ENCODE measurements around the gene GRK6.
A peak's percentile ranks its signal among the peaks of the same experiment; 100 is the strongest.
"Not testable (repeated sequence)": the region's sequence is repeated elsewhere in the genome, so short reads cannot be mapped to it uniquely, and the experiment has no call there.

The GRK6 gene

DNA sequence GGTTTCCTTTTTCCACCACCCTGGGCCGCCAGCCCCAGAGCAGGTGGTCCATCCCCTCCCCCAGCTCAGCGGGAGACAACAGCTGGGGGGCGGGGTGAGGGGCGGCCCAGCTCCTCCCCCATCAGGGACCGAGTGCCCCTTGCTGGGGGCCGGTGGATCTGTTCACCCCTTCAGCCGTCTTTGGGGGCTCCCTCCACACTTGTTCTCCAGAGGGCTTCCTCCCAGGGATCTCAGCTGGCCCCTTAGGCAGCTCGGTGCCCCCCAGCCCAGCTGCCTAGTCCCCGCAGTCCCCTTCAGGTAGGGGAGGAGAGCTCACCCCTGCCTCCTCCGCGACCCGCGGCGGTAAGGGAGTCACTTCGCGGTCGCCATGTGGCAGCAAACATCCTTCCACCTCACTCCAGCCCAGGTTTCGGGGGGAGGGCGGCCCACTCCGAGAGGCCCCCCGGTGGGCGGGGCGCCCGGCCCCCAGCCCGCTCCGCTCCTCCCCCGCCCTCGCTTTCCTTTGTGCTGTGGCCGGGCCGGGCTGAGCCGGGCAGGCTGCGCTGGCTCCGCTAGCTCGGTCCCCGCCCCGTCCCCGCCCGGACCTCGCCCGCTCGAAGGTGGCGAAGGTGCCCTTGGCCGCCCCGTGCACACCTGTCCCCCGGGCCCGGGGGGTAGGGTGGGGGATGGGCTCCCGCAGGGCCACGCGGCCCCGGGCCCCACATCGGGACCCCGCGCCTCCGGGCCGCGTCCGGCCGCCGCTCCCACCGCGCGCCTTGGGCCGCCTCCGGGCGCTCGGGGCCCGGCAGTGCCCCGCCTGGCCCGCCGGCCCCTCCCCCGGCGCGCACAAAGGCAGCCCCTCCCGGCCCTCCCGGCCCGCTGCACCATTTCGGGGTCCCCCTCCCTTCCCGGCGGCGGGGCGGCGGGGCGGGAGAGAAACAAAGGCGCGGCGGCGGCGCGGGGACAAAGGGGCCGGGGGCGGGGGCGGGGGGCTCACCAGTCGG is 46.3 kb downstream of the GRK6 start:
- DNase-seq: no peak

DNA sequence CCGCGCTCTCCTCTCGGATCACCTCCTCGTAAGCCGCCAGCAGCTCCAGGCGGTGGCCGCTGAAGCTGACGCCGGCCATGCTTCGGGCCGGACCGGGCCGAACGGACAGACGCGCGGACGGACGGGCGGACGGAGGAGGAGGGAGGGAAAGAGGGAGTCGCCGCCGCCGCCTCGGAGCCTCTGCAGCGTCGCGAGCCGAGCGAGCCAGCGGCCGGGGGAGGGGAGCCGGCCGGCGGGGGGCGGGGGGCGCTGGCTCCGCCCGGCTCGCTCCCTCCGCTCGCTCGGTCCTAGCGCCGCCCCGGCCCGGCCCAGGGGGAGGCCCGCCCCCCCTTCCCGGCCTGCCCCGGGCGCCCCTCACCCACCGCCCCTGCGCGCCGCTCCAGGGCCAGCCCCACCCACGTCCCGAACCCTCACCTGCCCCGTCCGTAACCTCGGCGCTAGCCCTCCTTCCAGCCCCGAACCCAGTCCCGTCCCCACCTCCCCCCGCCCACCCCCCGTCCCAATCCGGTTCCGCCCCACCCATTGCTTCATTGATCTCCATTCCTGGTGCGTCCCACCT is 47.0 kb downstream of the GRK6 start, which contains the start of gene DBN1:
Gene DBN1, minus strand, starts transcription at position 192 of the 559 bp plus-strand sequence. Its CDS starts 113 bp downstream, at position 79.
- DNase-seq: no peak

DNA sequence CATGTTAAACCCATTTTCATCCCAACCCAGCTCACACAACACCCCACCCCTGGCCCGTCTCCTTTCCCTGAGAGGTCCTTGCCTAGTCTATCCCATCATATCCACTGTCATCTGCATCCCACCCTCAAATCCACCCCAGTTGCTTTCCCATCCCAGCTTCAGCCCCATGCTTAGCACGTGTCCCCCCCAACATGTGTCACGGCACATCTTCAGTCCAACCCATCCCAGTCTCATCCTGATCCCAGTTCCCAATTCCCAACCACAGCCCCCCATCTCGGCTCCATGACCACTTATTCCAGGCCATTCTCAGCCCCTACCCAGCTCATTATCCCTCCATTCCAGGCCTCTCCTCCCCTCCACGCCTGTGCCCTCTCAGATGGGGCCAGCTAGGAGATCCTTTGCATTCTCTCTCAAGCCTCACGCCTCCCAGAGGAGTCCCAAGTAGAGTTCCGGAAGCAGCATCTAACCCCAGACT is 47.6 kb downstream of the GRK6 start:
- no peak for DNase-seq

DNA sequence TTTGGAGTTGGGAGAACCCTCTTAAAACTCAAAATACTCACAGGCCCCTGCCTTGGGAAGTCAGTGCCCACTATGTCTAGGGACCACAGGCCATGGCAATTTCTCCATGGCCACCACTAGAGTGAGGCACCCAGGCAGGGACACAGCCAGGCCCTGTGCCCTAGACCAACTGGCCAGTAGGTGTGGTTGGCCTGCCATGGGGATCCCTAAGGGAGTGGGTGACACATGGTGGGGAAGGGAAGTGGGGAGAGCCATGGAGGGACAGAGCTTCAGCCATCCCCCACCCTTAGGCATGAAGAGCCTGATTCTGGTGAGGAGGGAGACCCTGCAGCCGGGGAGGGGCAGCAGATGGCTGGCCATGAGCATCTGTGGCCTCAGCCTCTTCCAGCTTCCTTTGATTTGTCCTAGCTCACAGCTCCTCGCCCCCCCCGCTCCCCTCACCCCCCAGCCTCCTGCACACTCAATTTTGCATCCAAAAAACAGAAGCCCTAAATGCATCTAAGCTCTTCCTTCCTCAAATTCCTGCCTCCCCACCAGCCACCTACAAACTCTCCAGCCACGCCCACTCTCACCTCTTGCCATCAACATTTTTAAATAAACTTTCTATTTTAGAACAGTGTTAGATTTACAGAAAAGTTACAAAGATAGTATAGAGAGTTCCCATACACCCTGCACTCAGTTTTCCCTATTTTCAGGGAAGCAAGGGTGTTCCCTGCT is 48.5 kb downstream of the GRK6 start:
- no peak for DNase-seq

DNA sequence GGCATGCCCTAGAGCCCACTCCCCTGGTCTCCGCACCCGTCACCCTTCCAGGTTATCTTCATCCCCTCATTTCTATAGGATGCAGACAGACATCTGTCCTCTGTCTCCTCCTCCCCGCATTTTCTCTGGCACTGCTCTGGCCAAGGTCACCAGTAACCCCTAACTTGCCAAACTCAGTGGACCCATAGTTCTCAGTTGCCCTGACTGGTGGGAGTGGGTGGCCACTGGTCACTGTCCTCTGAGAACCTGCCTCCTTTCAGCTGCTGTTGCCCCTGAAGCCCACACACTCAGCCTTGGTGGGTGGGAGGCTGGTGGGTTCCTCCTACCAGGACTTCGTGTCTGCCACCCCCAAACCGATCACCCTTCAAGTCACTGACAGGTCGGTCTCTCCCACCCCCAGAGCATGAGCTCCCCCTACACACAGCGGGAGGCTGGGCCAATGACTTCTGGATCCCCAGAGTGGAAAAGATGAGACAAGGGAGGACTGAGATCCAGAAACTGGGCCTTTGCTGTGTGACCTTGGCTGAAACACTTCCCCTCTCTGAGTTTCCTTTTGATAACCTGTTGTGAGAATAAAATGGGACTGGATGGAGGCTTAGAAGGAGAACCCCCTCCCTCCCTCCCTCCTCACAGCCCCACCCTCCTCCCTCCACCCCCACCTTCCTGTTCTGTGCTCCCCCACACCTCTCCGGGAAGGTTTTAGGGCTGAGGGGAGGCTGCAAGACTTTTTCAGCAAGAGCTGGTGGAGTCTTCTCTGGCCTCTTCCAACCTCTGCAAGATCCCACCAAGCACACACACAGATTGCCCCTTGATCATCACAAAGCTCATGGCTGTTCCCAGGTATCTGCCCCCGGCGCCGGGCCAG is 49.3 kb downstream of the GRK6 start:
- no peak for DNase-seq

DNA sequence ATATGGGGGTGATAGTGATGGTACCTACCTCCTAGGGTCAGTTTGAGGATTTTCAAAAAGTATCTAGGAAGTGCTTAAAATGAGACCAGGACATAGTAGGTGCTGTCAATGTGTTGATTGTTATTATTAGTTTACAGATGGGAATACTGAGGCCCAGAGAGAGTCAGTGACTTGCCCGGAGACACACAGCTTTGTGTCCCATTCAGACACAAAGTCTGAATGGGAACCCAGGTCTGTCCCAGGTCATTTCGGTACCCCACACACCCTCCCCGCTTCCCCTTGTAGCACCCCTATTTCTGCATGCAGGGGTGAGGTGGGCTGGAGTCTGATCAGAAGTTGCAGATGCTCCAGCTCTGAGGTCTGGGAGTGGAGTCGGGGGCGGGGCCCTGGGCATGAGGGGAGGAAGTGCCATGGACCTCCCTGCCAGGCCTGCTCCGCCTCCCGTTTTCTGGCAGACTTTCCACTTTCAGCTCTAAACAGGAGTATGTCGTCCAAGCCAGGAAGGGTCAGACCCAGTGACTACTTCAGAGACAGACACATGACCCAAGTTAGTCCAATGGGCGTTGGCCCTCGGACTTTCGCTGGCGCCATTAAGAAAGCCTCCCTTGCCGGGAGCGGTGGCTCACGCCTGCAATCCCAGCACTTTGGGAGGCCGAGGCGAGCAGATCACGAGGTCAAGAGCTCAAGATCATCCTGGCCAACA is 50.2 kb downstream of the GRK6 start:
- no peak for DNase-seq

DNA sequence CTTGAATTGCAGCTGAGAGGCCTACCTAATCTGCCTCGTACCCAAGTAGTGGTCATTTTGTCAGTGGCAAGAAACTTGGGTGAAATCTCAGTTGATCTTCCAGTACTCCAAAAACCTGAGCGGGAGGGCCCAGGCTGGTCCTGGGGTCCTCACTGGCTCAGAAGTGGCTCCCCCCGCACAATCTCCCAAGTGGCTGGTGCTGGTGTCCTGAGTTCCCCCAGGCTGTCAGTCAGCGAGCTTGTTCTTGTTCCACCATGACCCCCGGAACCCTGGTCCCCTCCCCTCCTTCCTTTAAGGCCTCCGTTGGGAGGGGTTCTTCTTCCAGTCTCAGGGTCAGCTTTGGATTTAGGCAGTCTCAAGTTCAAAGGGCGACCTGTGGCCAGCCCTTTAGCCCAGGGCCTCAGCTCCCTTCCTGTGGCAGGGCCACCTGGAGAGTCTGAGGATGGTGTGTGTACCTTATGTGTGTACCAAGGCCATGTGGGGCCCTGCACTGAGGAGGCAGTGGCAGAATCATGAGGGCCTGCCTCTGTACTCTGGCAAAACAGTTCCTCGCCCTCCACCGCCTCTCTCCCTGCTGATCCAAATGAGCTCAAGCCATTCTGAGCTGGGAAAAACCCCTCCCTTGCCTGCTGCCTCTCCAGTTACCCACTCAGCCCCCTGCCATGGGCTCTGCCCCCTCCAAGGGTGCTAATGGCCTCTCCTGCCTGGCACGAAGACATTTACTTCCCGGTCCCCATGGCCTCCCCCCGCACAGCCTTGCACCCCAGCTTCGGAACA is 51.4 kb downstream of the GRK6 start:
- DNase-seq: no peak

DNA sequence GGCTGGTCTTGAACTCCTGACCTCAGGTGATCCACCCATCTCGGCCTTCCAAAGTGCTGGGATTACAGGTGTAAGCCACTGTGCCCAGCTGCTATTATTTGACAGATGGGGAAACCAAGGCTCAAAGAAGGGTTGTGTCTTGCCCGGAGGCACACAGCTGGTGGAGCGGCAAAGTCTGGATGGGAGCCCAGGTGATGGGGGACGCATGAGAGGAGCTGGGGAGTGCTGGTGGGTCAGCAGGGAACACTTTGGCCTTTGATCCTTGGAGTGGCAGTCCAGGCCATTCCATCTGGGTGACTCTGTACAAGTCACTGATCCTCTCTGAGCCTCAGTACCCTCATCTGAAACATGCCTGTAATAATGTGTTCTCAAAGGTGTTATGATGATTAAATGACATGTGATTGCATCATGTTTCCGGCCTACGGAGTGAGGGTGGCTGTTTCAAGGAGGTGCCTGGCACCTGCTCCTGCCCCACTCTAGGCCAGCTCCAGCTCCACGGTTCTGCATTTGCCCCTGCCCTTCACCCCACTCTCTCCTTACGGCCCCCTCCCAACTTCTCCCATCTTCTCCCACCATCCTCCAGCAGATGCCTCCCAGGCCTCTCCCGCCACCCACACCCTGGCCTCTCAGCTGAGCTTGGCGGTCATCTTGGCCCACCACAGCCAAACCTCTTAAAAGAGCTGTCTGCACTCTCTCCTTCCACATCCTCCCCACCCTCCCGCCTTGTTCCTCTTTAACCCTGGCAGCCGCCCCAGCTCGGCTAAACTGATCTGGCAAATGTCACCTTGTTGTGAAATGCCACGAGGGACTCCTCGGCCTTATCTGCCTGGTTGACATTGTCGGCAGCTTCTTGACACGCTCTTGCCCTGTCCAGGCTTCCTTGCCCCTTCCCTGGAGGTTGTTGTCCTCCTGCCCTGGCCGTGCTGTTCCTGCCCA is 52.5 kb downstream of the GRK6 start:
- peak; percentile 36 for DNase-seq

DNA sequence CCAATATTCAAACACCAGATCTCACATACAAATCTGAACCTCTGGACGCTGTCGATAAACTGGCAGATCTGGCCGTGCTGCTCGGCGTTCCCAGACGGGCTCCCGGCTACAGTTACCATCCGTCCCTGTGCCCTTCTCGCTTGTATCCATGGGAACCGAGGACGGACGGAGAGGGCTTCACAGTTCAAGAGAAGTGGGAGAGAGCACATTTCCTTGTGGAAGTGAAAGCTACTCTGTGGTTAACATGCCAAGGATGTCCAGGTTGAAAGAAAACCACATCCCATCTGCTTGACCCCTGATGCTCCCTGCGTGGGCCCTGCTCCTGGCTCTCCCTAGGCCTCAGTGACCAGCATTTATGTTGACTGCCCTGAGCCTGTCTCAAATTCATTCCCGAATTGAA is 53.3 kb downstream of the GRK6 start:
- no peak for DNase-seq

DNA sequence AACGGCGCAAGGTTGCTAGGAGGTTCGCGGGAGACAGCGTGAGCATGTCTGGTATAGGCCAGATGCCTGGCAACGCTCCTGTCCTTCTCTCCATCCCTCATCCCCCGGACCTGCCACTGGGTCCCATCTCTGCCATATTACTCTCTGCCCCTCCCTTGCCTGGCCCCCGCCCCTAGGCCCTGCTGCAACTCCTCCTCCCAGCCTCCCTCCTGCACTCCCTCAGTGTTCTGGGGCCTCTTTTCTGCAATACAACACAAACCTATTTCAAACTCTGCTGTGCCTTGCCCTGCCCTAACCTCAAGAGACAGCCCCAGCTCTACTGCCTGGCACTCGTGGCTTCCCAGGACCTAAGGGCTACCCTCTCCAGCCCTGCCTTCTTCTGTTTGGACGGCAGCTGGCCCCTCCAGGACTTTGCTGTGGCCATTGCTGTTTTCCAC is 55.9 kb downstream of the GRK6 start:
- DNase-seq: no peak

DNA sequence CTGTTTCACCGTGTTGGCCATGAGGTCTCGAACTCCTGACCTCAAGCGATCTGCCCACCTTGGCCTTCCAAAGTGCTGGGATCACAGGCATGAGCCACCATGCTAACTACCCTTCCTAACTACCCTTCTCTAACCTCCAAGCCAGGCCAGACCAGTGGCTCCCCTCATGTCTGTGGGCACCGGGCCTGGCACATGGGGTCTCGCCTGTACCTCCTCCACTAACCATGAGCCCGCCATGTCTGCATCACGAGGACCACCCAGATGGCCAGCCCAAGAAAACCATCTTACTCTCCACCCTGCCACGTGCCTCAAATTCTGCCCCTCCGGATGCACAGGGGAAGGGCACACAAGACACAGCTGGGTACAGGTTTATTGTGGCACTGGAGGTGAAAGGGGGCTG is 56.6 kb downstream of the GRK6 start:
- no peak for DNase-seq

DNA sequence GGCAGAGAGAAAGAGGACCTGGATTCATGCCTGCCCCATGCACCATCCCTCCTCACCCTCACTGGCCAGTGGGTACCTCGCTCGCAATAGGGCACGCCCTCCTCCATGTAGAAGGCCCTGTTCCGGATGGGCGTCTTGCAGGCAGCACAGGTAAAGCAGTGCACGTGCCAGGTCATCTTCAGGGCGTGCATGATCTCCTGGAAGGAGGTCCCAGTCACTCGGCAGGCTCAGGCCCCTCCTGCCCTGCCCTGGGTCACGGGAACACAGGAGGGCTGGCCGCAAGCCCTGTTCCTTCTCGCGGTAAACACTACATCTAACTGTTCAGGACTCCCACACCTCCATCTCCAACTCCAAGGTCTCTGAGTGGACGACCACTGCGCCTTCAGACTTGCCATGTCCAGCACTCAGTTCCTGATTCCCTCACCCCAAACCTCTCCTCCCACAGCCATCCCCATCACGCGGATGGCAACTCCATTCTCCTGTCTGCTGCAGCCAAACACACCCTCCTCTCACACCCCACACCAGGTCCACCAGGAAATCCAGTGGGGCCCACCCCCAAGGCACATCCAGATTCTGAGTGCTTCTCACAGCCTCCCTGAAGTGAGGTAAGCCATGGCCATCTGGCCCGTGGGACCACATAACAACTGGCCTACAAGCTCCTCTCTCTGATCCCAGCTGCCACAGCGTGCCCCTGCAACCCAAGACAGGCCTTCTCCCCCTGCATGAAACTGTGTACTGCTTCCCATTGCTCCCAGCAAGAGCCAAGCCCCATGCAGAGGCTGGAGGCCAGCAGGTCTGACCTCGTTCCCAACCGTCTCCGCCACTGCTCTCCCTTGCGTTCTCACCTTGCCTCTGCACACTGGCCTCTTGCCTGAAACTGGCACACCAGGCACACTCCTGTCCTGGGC is 57.8 kb downstream of the GRK6 start:
- no peak for DNase-seq

DNA sequence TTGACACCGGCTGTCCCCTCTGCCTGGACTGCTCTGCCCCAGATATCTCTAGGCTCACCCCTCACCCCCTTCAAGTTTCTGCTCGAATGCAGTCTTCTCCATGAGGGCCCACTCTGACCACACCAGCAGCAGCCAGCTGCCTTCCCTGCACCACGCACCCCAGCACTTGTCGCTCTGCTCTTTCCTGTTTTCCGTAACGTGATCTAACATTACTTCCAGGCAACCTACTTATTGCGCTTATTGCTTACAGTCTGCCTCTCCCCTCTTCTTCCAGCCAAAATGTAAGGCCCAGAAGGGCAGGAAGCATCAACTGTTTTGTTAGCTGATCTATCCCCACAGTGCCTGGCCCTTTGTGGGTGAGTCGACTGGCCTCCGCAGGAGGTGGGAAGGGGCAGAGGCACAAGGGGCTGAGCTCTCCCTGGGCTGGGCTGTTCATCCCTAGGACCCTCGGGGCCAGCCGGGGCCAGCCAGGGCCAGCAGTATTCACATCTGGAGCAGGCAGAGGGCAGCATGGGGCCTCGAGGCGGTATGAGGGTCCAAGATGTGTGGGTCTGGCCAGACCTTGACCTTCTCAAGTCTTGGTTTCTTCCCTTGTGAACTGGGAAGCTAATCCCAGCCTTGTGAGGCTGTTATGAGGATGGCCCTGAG is 58.5 kb downstream of the GRK6 start:
- DNase-seq: no peak

DNA sequence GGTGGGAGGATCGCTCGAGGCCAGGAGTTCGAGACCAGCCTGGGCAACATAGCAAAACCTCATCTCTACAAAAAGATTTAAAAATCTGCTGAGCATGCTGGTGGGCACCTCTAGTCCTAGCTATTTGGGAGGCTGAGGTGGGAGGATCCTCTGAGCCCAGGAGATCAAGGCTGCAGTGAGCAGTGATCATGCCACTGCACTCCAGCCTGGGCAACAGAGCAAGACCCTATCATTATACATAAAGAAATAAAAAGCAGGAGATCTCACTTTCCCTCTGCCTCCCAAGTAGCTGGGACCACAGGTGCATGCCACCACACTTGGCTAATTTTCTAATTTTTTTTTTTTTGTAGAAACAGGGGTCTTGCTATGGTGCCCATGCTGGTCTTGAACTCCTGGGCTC is 59.3 kb downstream of the GRK6 start:
- DNase-seq: not testable (repeated sequence)

DNA sequence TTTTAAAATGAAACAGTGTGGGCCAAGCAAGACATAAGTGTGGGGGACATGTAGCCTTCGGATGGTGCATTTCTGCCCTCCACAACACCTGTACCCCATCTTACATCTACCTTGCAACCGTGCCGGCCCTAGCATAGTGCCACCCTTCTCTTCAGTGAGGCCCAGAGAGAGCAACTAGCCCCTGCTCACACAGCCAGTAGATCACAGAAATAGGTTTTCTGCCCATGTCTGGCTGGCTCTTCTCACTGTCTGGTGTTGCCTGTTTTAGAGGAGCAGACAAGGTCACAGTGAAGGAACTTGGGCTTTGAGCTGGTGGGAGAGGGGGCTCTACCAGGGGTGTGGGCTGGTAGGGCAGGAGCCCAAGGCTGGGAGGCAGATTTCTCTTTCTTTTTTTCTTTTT is 59.8 kb downstream of the GRK6 start:
- no peak for DNase-seq

DNA sequence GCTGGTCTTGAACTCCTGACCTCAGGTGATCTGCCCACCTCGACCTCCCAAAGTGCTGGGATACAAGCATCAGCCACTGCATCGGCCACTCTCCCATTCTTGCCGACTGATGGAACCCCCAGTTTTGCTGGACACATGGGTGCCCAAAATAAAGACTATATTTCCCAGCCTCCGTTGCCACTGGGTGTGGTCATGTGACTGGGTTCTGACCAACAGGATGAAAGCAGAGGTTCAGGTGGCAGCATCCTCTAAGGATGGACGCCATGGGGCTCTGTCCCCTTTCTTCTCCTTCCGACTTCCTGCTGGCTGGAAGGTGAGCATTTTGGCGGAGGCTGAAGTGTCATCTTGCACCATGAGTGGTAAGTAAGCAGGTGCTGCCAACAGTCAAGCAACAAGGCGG is 60.7 kb downstream of the GRK6 start:
- no peak for DNase-seq

DNA sequence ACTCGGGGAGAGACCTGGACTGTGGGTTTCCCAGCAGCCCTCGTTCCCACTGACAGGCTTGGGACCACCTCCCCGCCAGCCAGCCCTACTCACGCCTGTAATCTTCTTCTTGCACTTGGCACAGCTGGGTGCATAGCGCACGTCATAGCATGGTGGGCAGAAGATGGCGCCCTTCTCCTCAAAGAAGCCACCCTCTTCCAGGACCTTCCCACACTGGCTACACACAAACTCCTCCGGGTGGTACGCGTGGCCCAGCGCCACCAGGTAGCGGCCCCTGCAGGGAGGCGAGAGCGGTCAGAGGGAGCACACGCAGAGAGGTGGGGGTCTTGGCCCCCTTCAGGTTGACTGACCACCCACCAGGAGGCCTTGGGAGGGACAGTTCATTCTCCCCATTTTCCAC is 61.5 kb downstream of the GRK6 start:
- DNase-seq: no peak

DNA sequence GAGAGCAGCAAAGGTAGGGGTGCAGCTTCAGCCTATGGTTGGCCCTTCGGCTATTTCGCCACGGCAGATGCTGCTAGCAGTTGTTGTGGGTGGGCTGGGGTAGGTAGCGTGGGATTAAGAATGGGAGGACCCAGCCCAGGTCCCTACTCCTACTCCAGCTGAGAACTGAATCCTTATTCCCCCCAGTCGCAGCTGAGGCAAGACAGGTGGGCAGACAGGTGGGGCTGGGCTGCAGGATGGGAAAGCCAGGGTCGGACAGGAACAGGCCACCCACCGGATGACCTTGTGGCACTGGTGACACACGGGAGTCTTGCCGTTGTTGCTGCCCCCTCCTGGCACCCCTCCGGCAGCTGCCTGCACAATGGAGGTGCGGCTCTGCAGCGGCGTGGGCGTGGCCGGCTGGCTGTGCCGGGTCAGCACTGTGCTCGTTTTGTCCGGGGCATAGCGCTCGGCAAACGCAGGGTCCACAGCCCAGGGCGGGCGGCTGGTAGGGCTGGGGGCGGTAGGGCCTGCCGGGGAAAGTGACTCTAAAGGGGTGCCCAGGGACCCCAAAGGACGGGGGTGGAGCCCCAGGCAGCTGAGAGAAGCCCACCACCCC is 62.7 kb downstream of the GRK6 start:
- no peak for DNase-seq
